Activated CD8-positive, alpha-beta memory T cell treated with anti-CD3 and anti-CD28 coated beads for 48 hours (primary cell): ENCODE measurements around the gene SMAGP.
"Not testable (repeated sequence)": the region's sequence is repeated elsewhere in the genome, so short reads cannot be mapped to it uniquely, and the experiment has no call there.

Experiments
- DNase-seq, 3 experiments: peaks; one replicate each; pipeline ENCODE4 v3.0.0-alpha.2; 2020; ENCODE audit warnings: low read depth in 2 of 3, low spot score in 2 of 3

Gene SMAGP

GRCh38 chr12:51265024-51265423, 5.2 kb downstream of the SMAGP start:
- DNase-seq = no peak

- no peak for DNase-seq
Measured at GRCh38 chr12:51264297-51264696, 5.9 kb downstream of the SMAGP start.

GRCh38 chr12:51263341-51263740, 6.9 kb downstream of the SMAGP start:
- DNase-seq = no peak

- no peak for DNase-seq
Measured at GRCh38 chr12:51262758-51263177, 7.4 kb downstream of the SMAGP start.

GRCh38 chr12:51259600-51259999, 10.6 kb downstream of the SMAGP start:
- not testable (repeated sequence) for DNase-seq

GRCh38 chr12:51254536-51254935, 15.7 kb downstream of the SMAGP start:
- no peak for DNase-seq

GRCh38 chr12:51253276-51253675, 16.9 kb downstream of the SMAGP start:
- DNase-seq = no peak

- no peak for DNase-seq
Measured at GRCh38 chr12:51247523-51248206, 22.6 kb downstream of the SMAGP start.

- no peak for DNase-seq
Measured at GRCh38 chr12:51246254-51246853, 23.9 kb downstream of the SMAGP start.

- DNase-seq = no peak
Measured at GRCh38 chr12:51245476-51246253, 24.6 kb downstream of the SMAGP start.

- DNase-seq = no peak
Measured at GRCh38 chr12:51244269-51244668, 25.9 kb downstream of the SMAGP start.

- no peak for DNase-seq
Measured at GRCh38 chr12:51242876-51243275, 27.3 kb downstream of the SMAGP start.

GRCh38 chr12:51242120-51242519, 28.1 kb downstream of the SMAGP start:
- DNase-seq = no peak

GRCh38 chr12:51240971-51241370, 29.2 kb downstream of the SMAGP start:
- no peak for DNase-seq

GRCh38 chr12:51238510-51239334, 31.5 kb downstream of the SMAGP start, which contains the start of gene DAZAP2:
DAZAP2 (plus strand) TSS chr12:51238826; CDS start chr12:51238908, 82 bp downstream.
- DNase-seq = peak; percentile 72 to 87 (median 83)

GRCh38 chr12:51238037-51238509, 32.1 kb downstream of the SMAGP start:
- no peak for DNase-seq

- DNase-seq = no peak
Measured at GRCh38 chr12:51234530-51234929, 35.7 kb downstream of the SMAGP start.

- DNase-seq = no peak
Measured at GRCh38 chr12:51232642-51233041, 37.6 kb downstream of the SMAGP start.

- DNase-seq = no peak
Measured at GRCh38 chr12:51229116-51229809, 41.0 kb downstream of the SMAGP start.

- DNase-seq = no peak
Measured at GRCh38 chr12:51227962-51228361, 42.3 kb downstream of the SMAGP start.
